NCI-H2196 treated with DMSO at 0.1 percent for 48 hours (cell line): ENCODE data around the gene TBC1D17.

Experiments used
- DNase-seq: peaks from one replicate; lab custom pipeline; 2025; ENCODE audit not compliant: unreplicated experiment; lab: John Stamatoyannopoulos, UW

TBC1D17 gene

GRCh38 chr19:49860336-49861102 lies 17.0 kb upstream of the TBC1D17 start:
- DNase-seq: no peak

- DNase-seq: no peak
Observed at GRCh38 chr19:49861107-49861506, 16.4 kb upstream of the TBC1D17 start.

- DNase-seq: no peak
Observed at GRCh38 chr19:49861541-49862378, 15.7 kb upstream of the TBC1D17 start.

GRCh38 chr19:49862391-49863253 lies 14.9 kb upstream of the TBC1D17 start:
- DNase-seq: no peak

GRCh38 chr19:49863254-49863934 lies 14.1 kb upstream of the TBC1D17 start:
- DNase-seq: no peak

GRCh38 chr19:49863935-49864320 lies 13.6 kb upstream of the TBC1D17 start:
- DNase-seq: no peak

- no peak for DNase-seq
Observed at GRCh38 chr19:49864890-49865289, 12.6 kb upstream of the TBC1D17 start.

- DNase-seq: peak; percentile 97
Observed at GRCh38 chr19:49866933-49867782, 10.3 kb upstream of the TBC1D17 start, which contains the start of gene PNKP. PNKP (minus strand) TSS chr19:49867576; CDS start chr19:49867204, 372 bp downstream.

- no peak for DNase-seq
Observed at GRCh38 chr19:49869009-49869483, 8.5 kb upstream of the TBC1D17 start.

GRCh38 chr19:49869484-49870308 lies 7.8 kb upstream of the TBC1D17 start:
- peak; percentile 99 for DNase-seq

GRCh38 chr19:49870309-49870901 lies 7.1 kb upstream of the TBC1D17 start:
- DNase-seq: no peak

- no peak for DNase-seq
Observed at GRCh38 chr19:49871349-49871985, 6.0 kb upstream of the TBC1D17 start.

- no peak for DNase-seq
Observed at GRCh38 chr19:49872245-49873128, 5.0 kb upstream of the TBC1D17 start.

GRCh38 chr19:49873129-49873521 lies 4.4 kb upstream of the TBC1D17 start:
- no peak for DNase-seq

- DNase-seq: no peak
Observed at GRCh38 chr19:49873834-49874233, 3.7 kb upstream of the TBC1D17 start.

GRCh38 chr19:49874503-49875157 lies 2.9 kb upstream of the TBC1D17 start:
- DNase-seq: no peak
